Thoracic aorta (tissue), 2 donors: Measurements from ENCODE around the gene NOP16. TPM values are rescaled to one million over a fixed set of nuclear protein-coding genes. Genes with fewer than 3 reads are reported as not detected.

Experiments used
- ATAC-seq: fragments of 150-250 bp; one replicate; pipeline ENCODE4 v1.8.0; 2017; ENCODE audit warnings: low read depth; ENCODE audit not compliant: insufficient number of reproducible peaks, low FRiP score
- DNase-seq: peaks from one replicate; pipeline ENCODE4 v3.0.0-alpha.2; 2020; ENCODE audit warnings: low spot score
- H3K27ac ChIP-seq, 2 donors: fragments of 200-600 bp; sonication (generic); 1 replicate in 1 of 2; 2 replicates in 1 of 2; pipeline ENCODE4 v1.5.1; 2016; ENCODE audit warnings: mild to moderate bottlenecking in 2 of 2, moderate library complexity in 2 of 2
- H3K27me3 ChIP-seq: fragments of 200-600 bp; sonication (generic); replicated peaks from 2 replicates; pipeline ENCODE4 v1.6.0; 2016; ENCODE audit warnings: mild to moderate bottlenecking; ENCODE audit not compliant: insufficient read depth
- H3K36me3 ChIP-seq: fragments of 200-600 bp; sonication (generic); one replicate; pipeline ENCODE4 v1.5.1; 2016
- H3K4me1 ChIP-seq, 2 donors: fragments of 200-600 bp; sonication (generic); 1 replicate in 1 of 2; 2 replicates in 1 of 2; pipeline versions ENCODE4 v1.5.1 to v1.6.0; 2016; ENCODE audit warnings: low read depth in 2 of 2, mild to moderate bottlenecking in 1 of 2; ENCODE audit not compliant: control insufficient read depth in 1 of 2
- H3K4me3 ChIP-seq: fragments of 200-600 bp; sonication (generic); 2 replicates; pipeline ENCODE4 v1.5.1; 2016; ENCODE audit warnings: mild to moderate bottlenecking
- H3K9me3 ChIP-seq: fragments of 200-600 bp; sonication (generic); 2 replicates; pipeline ENCODE4 v1.5.1; 2016
- CTCF ChIP-seq: fragments of 200-600 bp; sonication (generic); IDR thresholded peaks from one replicate; pipeline ENCODE4 v1.5.1; 2019; ENCODE audit warnings: antibody characterized with exemption
- total RNA-seq, 2 donors: library from RNA; depleted of rRNA; stranded (reverse); fragments of >200 nt; gene quantifications; one replicate each; pipeline versions ENCODE4 v1.1.0 to v1.2.3, GENCODE V29; 2016

NOP16 gene
- total RNA-seq, result 10 to 100 TPM in 1 of 2 donors, 1 to 10 TPM in 1; 6.3 to 12.6 TPM

GRCh38 chr5:176388444-176389134 lies at the start of gene NOP16, which contains the start of gene HIGD2A:
TSS of gene NOP16 (minus strand) at chr5:176388598. CDS start at chr5:176388539, 59 bp downstream.
TSS of gene HIGD2A (plus strand) at chr5:176388751. CDS start at chr5:176388820, 69 bp downstream.
- DNase-seq, result peak; percentile 99
- Histone ChIP-seq H3K27ac (peak within 1 kb of the TSS; percentile 93 to 95), H3K9me3 (no peaks in the 10 kb centered on the region), H3K36me3 (peaks cover 27% of the 10 kb centered on the region), H3K4me1 (peaks cover 9 to 20% of the 10 kb centered on the region in 2 donors), H3K27me3 (no peaks in the 10 kb centered on the region), H3K4me3 (peak within 1 kb of the TSS; percentile 88)
- no peak for TF ChIP-seq CTCF
- ATAC-seq, result peak; percentile 99

DNA sequence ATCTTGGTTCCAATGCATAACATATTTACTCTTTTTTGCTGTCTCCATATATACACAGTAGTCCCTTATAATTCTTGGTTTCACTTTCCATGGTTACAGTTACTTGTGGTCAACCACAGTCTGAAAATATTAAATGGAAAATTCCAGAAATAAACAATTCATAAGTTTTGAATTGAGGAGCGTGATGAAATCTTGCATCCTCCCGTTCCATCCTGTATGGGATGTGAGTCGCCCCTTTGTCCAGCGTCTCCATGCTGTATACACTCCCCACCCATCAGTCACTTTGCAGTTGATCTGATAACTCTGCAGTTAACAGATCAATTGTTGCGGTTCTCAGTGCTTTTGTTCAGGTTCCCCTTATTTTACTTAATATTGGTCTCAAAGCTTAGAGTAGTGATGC lies 48.3 kb upstream of the NOP16 start:
- no peak for TF ChIP-seq CTCF
- DNase-seq (no peak), ATAC-seq (no peak)
- H3K4me1 ChIP-seq, result no peaks in the 10 kb centered on the region
- peak overlapping the region; percentile 16 for H3K4me3 ChIP-seq
- no peaks in the 10 kb centered on the region for H3K36me3 ChIP-seq
- no peak overlapping the region for H3K27ac ChIP-seq
- H3K9me3 ChIP-seq, result no peaks in the 10 kb centered on the region
- no peaks in the 10 kb centered on the region for H3K27me3 ChIP-seq

- Histone ChIP-seq H3K27me3 (no peaks in the 10 kb centered on the region), H3K4me3 (no peak overlapping the region), H3K36me3 (no peaks in the 10 kb centered on the region), H3K27ac (no peak overlapping the region), H3K4me1 (no peaks in the 10 kb centered on the region), H3K9me3 (no peaks in the 10 kb centered on the region)
- DNase-seq (no peak), ATAC-seq (no peak)
- no peak for TF ChIP-seq CTCF
Measured at GRCh38 chr5:176432707-176433106, 44.3 kb upstream of the NOP16 start.

DNA sequence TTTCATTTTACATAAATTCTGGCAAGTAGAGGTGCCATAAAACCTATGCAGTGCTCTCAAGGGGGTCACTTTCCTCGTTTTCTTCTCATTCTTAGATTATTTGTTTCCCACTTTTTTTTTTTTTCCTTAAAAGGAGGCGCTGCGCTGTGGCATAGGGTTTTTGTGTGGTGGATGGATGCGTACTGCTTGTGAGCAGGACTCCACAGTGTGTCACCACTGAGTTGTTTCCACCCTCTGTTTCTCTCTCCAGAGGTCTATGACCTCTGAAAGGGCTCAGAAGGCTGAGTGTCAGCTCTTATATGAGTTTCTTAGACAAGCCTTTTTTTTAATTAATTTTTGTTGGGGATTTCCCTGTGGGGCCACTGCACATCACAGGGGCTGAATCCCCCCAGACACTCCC lies 41.6 kb upstream of the NOP16 start:
- no peak for ATAC-seq

GRCh38 chr5:176427971-176428370 lies 39.6 kb upstream of the NOP16 start:
- ATAC-seq, result no peak
- H3K9me3 ChIP-seq, result no peaks in the 10 kb centered on the region
- H3K27ac ChIP-seq, result no peak overlapping the region
- H3K4me3 ChIP-seq, result no peak overlapping the region
- TF ChIP-seq CTCF, result no peak
- no peaks in the 10 kb centered on the region for H3K36me3 ChIP-seq
- no peak for DNase-seq
- no peaks in the 10 kb centered on the region for H3K27me3 ChIP-seq
- H3K4me1 ChIP-seq, result peaks cover 11 to 19% of the 10 kb centered on the region in 2 donors

More for the DNA sequence above, 41.6 kb upstream of the NOP16 start:
- DNase-seq, result no peak
- Histone ChIP-seq H3K9me3 (no peaks in the 10 kb centered on the region), H3K36me3 (no peaks in the 10 kb centered on the region), H3K4me1 (peaks cover 2 to 7% of the 10 kb centered on the region in 2 donors), H3K4me3 (no peak overlapping the region), H3K27me3 (no peaks in the 10 kb centered on the region), H3K27ac (no peak overlapping the region)
- no peak for TF ChIP-seq CTCF
